ENCODE results near the gene STK11.

STK11 gene

DNA sequence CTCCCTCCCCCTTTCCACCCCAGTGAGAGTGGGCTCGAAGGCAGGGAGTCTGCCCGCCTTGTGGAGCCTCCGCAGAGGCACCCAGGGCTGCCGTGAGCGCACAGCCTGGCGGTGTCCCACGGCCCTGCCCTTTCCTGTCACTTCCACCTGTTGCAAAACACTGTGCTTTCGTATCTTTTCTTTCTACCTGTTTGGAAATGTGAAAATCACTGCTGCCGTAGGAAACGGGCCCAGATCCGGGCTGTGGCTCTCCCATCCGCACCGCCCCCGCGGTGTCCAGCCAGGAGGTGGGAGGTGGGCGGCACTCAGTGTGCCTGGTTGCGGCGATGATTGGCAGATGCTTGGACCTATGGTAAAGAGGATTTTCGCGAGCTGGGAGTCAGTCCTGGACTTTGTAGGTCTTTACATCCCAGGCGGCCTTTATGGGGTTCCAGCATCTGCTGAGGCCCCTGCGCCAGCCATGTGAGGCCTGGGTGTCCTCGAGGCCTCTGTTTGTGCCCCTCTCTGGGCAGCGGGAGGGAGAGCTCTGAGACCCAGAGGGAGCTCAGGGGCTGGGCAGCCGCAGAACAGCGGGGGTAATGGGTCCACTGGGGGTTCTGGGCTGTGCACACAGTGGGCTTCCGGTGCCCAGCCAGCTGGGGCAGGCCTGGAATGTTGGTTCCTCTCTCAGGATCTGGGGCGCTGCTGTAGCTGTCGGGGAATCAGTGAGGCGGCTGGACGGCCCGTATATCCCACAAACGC, 6.1 kb downstream of the STK11 start:
- DNase-seq = no peak

- DNase-seq = no peak
Observed at GRCh38 chr19:1213391-1214286, 8.1 kb downstream of the STK11 start.

DNA sequence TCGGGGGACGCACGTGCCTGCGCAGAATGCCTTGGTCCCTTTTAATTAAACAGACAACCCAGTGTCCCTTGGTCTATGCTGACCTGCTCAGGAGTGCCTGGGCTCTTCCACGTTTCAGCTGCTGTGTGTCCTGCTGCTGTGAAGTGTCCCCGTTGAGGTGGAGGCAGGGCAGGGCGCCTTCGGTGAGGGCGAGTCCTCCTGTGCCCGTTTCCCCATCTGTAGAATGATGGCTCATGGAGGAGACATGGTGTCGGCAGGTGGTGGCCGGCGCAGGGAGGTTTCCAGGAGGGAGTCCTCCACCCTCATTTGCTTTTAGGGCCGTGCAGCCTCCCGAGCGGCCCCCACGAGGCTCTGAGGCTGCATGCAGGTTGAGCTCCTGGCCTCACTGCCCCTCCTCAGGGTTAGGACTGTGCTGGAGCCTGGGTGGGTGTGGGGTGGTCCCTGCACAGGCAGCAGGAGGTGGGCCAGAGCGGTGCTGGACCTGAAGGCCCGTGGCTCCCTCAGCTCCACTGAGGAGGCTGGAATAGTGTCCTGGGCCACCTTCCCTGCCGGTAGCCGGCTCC, 8.8 kb downstream of the STK11 start:
- no peak for DNase-seq

- DNase-seq = no peak
Observed at GRCh38 chr19:1214862-1215731, 9.5 kb downstream of the STK11 start.

DNA sequence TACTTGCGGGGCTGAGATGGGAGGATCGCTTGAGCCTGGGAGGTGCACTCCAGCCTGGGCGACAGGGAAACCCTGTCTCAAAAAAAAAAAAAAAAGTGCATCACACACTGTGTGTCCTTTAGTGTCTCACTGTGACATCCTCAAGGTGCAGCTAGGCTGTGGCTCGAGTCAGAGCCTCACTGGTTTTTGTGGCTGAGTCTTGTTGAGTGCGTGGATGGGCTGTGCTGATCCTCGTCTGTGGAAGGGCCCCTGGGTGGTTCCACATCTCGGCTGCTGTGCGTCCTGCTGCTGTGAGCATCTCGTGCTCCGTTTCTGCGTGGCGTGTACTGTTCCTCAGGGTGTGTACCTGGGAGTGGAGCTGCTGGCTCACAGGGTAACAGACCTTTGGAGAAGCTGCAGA, 11.2 kb downstream of the STK11 start:
- no peak for DNase-seq

DNA sequence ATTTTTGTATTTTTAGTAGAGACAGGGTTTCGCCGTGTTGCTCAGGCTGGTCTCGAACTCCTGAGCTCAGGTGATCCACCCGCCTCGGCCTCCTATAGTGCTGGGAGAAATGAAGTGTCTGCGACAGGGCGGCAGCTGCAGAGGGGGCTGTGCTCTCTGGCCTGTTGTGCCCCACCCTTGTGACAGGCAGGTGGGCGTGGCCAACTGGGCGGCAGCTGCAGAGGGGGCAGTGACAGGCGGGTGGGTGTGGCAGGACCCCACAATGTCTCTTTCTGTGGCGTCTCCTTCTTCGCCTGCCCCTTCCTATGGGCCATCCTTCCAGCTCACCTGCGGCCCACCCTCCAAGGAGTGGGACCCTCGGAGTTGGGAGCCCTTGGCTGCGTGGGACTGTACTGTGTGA, 11.8 kb downstream of the STK11 start:
- no peak for DNase-seq

- no peak for DNase-seq
Observed at GRCh38 chr19:1218751-1219567, 13.4 kb downstream of the STK11 start.

GRCh38 chr19:1219786-1220476, 14.4 kb downstream of the STK11 start:
- no peak for DNase-seq

DNA sequence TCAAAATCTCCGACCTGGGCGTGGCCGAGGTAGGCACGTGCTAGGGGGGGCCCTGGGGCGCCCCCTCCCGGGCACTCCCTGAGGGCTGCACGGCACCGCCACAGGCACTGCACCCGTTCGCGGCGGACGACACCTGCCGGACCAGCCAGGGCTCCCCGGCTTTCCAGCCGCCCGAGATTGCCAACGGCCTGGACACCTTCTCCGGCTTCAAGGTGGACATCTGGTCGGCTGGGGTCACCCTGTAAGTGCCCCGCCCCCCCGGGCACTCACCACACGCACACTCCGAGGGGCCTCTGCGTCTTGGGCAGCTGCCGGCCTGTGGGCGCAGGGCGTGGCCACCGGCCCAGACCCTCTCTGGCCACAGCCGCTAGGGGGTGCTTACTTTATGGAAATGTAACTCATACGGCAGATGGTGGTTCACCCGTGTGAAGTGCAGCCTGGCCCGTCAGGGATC, 14.9 kb downstream of the STK11 start:
- no peak for DNase-seq

DNA sequence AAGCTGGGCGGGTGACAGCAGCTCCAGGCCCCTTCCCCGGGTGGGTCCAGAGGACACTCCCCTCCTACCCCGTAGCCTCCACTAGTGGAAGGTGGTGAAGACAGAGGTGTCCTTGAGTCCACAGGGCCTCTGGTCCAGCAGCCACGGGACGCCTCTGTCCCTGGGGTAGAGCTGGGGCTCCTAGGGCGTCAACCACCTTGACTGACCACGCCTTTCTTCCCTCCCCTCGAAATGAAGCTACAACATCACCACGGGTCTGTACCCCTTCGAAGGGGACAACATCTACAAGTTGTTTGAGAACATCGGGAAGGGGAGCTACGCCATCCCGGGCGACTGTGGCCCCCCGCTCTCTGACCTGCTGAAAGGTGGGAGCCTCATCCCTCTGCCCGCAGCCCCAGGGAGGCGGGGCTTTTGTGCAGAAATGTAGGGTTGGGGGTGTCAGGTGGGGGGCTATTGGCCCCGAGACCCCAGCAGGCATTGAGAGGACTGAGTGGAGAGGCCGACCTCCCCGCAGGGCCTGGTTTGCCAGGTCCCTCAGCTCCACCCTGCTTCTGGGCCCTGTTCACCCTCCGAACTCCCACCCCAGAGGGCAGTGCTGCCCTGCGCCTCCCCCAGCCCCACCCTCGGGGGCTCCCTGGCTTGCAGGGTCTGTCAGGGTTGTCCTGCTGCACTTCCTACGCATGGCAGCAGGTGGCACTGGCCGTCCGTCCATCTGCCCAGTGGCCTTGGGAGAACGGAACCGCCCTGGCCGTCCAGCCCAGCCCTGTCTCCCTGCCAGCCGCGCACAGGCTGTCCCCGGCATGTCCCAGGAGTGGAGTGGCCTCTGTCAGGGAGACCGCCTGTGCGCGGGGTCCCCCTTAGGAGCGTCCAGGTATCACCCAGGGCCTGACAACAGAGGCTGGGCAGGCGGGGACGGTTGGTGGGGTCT, 15.7 kb downstream of the STK11 start:
- DNase-seq = no peak

- no peak for DNase-seq
Observed at GRCh38 chr19:1221904-1222255, 16.3 kb downstream of the STK11 start.

GRCh38 chr19:1222394-1222793, 16.8 kb downstream of the STK11 start:
- DNase-seq = no peak

DNA sequence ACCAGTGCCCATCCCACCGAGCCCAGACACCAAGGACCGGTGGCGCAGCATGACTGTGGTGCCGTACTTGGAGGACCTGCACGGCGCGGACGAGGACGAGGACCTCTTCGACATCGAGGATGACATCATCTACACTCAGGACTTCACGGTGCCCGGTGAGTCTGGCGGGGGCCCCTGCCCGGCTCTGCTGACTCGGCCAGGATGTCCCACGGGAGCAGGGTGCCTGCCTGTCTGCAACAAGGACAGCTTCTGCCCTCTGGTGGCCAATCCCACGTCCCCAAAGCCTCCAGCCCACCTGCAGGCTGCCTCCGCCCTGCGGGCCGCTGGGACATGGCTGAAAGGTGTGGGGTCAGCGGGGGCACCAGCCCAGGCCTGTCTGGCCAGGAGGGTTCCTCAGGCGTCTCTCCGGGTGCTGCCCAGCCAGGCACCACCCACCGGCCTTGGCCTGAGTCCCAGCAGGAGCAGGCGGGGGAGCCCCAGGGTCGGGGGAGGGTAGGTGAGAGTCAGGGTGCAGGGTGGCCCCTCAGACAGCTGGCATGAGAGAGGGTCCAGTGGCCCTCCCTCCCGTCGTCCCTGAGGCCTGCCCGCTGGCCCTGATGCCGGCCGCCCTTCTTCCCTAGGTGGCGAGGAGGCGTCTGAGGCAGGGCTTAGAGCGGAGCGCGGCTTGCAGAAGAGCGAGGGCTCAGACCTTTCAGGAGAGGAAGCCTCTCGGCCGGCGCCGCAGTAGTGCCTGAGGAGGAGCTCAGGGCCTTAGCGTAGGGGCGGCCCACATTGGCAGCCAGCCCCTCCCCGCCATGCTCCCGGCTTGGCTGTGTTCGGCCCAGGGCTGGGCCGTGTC, 17.7 kb downstream of the STK11 start:
- DNase-seq = no peak

DNA sequence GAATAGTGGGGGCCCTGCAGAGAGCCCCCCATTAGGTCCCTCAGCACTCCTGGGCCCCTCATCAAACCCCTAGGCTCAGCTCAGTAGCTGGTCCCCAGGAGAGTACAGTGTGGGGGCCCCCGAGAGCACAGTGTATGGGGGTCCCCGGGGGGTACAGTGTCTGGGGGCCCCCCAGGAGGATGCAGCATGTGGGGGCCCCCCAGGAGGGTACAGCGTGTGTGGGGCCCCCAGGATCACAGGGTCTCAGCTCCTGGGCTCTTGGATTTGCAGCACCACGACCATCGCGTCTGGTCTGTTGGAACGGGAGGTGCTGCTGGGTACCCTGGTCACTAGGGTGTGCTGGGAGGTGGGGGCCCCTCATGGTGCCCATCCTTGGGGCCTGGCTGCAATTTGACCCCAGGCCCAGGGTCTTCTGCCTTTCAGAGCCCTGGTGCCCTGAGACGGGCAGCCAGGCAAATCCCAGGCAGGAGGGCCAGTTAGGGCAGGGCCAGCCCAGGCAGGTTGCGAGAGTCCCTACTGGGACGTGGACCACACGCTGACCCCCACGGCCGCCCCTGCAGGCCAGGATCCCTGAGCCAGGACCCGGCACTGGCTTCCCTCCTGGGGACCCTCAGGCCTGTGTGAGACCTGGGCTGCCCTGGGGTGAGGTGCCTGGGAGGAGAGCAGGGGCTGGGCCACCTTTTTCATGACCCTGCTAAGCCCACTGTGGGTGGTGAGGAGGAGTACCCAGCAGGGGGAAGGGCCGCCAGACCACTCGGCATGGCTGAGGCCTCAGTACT, 18.7 kb downstream of the STK11 start:
- DNase-seq = no peak

GRCh38 chr19:1224847-1225246, 19.3 kb downstream of the STK11 start:
- DNase-seq = no peak

DNA sequence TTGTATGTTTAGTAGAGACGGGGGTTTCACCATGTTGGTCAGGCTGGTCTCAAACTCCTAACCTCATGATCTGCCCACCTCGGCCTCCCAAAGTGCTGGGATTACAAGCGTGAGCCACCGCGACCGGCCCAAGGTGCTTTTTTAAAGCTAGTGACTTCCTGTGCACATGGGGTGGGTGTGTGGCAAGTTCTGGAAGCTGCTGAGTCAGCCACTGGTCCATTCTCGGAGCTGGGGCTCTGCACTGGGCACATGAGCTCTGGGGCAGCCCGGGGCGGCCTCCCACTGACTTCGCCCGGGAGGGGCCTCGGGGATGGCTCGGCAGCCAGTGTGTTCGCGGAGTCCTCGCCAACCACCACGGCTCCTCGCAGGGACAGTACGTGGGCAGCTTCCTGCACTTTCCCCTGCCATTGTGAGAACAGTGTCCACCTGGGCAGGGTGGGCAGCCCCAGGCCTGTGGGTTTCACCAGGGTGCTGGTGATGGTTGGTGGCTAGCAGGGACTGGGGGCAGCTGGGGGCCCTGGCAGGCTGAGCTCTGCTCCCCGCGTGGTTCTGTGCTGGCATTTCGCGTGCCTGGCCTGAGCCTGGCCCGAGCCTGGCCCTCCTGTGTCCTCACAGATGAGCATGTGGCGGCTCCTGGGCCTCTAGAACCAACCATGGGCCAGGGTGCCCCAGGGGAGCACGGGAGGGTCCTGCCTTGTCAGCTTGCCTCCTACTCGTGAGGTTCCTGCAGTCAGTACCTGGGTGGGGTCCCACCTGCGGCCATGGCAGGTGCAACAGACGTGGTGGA, 20.1 kb downstream of the STK11 start:
- no peak for DNase-seq

GRCh38 chr19:1226227-1226518, 20.6 kb downstream of the STK11 start:
- DNase-seq = no peak

Data from NCI-H774 (cell line).